ENCODE measurements around the gene MICALL2.

GRCh38 chr7:1438208-1438607 lies 21.1 kb downstream of the MICALL2 start:
- TF ChIP-seq POLR2A (IDR thresholded peaks at IDR 0.05; ENCODE audit: low read length), result no peak
- TF ChIP-seq GATA1 (IDR thresholded peaks at IDR 0.05; ENCODE audit: low read depth, low read length), result no peak
